T-helper 1 cell treated with Interleukin-12 subunit alpha and Interleukin-12 subunit beta and Interleukin-4 antibody, amounts not matched to agents 30 ng/mL and 1 ng/mL, for 36 hours (primary cell): ENCODE data around the gene ILRUN. TPM values are rescaled to one million over a fixed set of nuclear protein-coding genes. Genes with fewer than 3 reads are reported as not detected.
"Not testable (repeated sequence)": the region's sequence is repeated elsewhere in the genome, so short reads cannot be mapped to it uniquely, and the experiment has no call there.

Experiments
- intact Hi-C: fragments of 100-400 bp; cut with micrococcal nuclease; formaldehyde crosslinking; loops from one replicate; pipeline ENCODE4 v1.15.1; 2024
- total RNA-seq: library from RNA; stranded (reverse); gene quantifications from 2 replicates; pipeline ENCODE4 v1.2.3, GENCODE V29; 2022

ILRUN gene
- 84.8 and 88.3 TPM in 2 replicates for total RNA-seq

- intact Hi-C loops, result loop anchor here (1.0 to 5.0 kb wide), 10 partner anchors 25 to 562 kb away; partner anchors contain the start of genes ANKS1A, BLTP3A, HMGA1 and RPS10
These were observed at the start of gene ILRUN for GRCh38 chr6:34696739-34697543. TSS of gene ILRUN (minus strand) at chr6:34696767. CDS start at chr6:34696603, 164 bp downstream.

DNA sequence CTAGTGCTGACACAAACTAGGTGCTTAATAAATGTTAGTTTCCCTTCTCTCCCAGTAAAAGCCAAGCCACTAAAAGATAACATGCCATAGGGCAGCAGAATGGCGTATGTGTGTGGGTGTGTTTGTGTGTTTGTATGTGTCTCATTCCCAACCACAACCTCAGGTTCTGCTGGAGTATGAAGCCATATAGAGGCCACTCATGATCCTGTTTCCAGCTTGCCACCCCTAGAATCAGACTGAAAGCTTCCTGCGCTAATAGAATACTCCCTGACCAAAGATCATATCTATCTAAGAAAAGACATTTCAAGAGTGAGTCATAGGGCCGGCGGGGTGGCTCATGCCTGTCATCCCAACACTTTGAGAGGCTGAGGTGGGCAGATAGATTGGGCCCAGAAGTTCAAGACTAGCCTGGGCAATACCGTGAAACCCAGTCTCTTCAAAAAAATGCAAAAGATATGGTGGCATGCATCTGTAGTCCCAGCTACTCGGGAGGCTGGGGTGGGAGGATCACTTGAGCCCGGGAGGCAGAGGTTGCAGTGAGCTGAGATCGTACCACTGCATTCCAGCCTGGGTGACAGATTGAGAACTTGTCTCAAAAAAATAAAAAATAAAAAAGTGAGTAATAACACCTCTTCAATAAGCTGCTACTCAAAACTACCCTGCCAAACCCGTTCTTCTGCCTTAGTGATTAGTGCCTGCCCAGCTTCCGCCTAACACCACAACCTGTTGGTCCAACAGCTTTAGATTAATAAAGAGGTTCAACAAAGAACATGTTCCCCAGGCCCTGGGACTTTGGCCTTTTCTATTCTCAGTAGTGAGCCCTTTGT is 48.9 kb upstream of the ILRUN start:
- intact Hi-C loops, result no loop called here

DNA sequence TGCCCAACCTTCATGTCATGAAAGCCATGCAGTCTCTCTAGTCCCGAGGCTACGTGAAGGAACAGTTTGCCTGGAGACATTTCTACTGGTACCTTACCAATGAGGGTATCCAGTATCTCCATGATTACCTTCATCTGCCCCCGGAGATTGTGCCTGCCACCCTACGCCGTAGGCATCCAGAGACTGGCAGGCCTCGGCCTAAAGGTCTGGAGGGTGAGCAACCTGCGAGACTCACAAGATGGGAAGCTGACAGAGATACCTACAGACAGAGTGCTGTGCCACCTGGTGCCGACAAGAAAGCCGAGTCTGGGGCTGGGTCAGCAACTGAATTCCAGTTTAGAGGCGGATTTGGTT is 47.7 kb upstream of the ILRUN start:
- intact Hi-C loops, result not testable (repeated sequence)

DNA sequence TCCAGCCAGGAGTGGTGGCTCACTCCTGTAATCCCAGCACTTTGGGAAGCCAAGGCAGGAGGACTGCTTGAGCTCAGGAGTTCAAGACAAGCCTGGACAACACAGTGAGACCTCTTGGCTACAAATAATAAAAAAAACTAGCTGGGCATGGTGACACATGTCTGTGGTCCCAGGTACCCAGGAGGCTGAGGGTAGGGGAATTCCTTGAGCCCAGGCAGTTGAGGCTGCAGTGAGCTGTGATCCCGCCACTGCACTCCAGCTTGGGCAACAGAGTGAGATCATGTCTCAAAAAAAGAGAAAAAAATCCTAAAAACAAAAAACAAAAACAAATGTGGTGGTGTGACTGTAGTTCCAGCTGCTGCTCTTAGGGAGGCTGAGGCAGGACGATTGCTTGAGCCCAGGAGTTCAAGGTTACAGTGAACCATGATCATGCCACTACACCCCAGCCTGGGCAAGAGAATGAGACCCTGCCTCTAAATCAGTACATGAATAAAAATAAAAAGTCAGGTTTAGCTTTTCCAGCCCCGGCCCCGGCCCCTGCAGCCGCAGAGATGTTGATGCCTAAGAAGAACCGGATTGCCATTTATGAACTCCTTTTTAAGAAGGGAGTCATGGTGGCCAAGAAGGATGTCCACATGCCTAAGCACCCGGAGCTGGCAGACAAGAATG is 47.2 kb upstream of the ILRUN start:
- intact Hi-C loops, result no loop called here

GRCh38 chr6:34742094-34742493 is 45.5 kb upstream of the ILRUN start:
- intact Hi-C loops, result no loop called here

GRCh38 chr6:34736823-34737222 is 40.3 kb upstream of the ILRUN start:
- intact Hi-C loops, result no loop called here

DNA sequence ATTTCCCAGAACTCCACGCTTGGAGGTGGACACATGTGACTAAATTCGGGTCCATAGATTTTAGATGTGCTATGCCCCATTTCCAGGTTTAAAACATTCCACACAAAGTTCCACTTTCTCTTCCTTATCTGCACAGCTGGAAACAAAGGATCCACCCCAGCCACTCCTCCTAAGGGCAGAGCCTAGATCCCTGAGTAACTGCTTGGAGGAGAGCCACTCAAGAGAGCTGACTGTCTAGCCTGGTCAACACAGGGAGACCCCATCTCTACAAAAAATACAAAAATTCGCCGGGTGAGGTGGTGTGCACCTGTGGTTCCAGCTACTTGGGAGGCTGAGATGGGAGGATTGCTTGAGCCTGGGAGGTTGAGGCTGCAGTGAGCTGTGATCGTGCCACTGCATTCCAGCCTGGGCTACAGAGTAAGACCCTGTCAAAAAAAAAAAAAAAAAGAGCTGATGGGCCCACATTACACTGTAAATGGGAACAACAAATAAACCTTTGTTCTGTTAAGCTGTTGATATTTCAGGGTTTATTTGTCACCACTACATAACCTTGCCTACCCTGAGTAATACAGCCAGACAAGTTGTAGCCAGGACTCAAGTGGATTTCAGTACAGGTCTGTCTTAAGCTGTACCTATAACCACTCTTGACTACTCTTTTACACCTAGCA is 35.0 kb upstream of the ILRUN start:
- intact Hi-C loops, result no loop called here

- intact Hi-C loops, result no loop called here
These were observed 33.3 kb upstream of the ILRUN start for GRCh38 chr6:34729631-34730470.

DNA sequence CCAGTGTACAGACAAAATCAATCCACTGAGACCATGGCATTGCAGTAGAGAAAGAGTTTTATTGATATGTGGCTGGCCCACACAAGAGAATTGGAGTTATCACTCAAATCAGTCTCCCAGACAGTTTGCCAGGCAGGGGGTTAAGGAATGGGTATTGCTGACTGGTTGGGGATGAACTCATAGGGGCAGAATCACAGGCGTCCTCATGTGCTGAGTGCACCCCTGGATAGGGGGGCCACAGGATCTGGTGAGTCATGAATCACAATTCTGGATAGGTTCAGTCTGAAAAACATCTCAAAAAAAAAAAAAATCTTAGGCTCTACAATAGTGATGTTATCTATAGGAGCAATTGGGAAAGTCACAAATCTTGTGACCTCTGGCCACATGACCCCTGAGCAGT is 29.5 kb upstream of the ILRUN start:
- intact Hi-C loops, result no loop called here

DNA sequence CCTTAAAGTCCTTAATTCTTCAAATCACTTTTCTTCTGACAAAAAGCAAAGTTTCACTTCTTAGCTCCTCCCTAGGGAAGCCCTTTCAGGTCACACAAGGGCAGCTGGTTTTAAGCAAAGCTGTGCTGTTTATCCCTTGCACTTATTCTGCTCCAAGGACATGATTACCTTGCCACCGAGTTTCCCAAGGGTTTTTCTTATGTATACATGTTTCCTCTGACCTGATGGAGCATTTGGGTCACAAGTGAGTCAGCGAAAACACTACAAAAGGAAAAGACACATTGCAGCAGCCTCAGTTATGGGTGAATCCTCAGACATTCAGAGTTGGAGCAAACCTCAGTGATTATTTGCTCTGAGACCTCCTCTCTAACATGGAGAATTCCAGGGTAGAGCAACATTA is 26.6 kb upstream of the ILRUN start:
- intact Hi-C loops, result no loop called here

GRCh38 chr6:34722451-34722850 is 25.9 kb upstream of the ILRUN start:
- intact Hi-C loops, result no loop called here

- intact Hi-C loops, result not testable (repeated sequence)
These were observed 23.6 kb upstream of the ILRUN start for GRCh38 chr6:34720160-34720559.

GRCh38 chr6:34719646-34720045 is 23.1 kb upstream of the ILRUN start:
- intact Hi-C loops, result not testable (repeated sequence)

DNA sequence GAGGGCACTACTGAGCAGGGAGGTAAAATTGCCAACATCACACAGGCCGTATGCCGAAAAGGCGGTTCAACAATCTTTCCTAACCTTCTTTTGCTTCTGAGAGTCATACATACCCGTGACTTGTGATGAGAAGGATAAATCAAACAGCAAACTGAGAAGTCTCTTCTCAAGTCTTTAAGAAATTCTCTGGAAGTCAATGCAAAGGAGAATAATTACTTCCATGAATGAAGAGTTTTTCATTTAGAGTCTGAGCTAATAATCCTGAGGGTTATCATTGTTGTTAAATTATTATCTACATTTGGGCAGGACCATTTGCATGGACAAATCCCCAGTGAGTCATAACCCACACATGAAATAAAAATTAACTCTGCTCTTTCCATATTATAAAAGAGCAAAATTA is 22.4 kb upstream of the ILRUN start:
- intact Hi-C loops, result no loop called here

DNA sequence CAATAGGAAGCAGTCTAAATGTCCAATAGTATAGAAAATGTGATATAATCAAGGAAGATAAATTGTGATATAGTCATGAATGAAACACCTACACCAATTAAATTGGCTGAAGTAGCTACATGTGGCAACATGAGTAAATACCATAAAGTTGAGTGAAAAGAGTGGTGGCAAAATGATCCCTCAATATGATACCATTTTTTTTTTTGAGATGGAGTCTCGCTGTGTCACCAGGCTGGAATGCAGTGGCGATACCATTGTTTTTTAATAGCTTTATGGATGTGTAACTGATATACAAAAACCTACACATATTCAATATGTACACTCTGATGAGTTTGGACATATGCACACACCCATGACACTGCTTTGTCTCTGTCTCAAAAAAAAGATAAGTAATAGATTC is 20.9 kb upstream of the ILRUN start:
- intact Hi-C loops, result no loop called here

GRCh38 chr6:34714663-34715062 is 18.1 kb upstream of the ILRUN start:
- intact Hi-C loops, result no loop called here

DNA sequence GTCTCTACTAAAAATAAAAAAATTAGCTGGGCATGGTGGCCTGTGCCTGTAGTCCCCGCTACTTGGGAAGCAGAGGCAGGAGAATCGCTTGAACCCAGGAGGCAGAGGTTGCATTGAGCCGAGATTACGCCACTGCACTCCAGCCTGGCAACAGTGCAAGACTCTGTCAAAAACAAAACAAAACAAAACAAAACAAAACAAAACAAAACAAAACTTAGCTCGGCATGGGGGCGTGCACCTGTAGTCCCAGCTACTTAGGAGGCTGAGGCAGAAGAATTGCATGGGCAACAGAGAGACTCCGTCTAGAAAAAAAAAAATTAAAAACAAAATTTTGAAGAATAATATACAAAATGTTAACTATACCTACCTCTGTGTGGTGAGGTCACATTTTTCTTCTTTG is 16.3 kb upstream of the ILRUN start:
- intact Hi-C loops, result not testable (repeated sequence)

GRCh38 chr6:34709386-34709785 is 12.8 kb upstream of the ILRUN start:
- intact Hi-C loops, result no loop called here

DNA sequence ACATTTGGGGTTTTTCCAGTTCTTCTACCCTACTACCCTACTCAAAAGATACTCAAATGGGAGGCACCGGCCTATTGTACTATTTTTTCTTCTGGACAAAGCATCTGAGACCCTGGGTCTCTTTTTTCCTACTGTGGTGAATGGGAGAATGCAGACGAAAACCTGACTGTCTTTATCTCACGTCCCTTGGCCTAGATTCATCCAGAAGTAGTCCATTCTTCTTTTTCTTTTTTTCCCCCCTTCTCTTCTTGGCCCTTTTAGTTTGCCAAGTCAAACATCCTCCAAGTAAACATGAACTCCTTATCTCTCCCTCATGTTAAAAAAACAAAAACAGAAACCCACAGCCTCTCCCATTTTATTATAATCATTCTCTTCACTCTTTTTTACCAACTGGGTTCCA is 8.7 kb upstream of the ILRUN start:
- intact Hi-C loops, result no loop called here

DNA sequence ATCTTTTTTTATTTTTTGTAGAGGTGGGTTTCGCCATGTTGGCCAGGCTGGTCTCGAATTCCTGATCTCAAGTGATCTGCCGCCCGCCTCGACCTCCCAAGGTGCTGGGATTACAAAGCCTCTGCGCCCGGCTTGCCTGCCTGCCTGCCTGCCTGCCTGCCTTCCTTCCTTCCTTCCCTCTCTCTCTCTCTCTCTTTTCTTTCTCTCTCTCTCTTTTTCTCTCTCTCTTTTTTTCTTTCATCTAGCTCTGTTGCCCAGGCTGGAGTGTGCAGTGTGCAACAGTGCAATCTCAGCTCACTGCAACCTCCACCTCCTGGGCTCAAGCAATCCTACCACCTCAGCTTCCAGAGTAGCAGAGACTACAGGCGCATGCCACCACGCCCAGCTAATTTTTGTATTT is 4.6 kb upstream of the ILRUN start:
- intact Hi-C loops, result no loop called here
